Measurements from ENCODE around the gene PIGT. TPM values are rescaled to one million over a fixed set of nuclear protein-coding genes. Genes with fewer than 3 reads are reported as not detected.

The PIGT gene
- total and polyA plus RNA-seq, 2 of the 4 experiments (the other 2 are of a cell fraction) = 31.2 to 145 TPM

DNA sequence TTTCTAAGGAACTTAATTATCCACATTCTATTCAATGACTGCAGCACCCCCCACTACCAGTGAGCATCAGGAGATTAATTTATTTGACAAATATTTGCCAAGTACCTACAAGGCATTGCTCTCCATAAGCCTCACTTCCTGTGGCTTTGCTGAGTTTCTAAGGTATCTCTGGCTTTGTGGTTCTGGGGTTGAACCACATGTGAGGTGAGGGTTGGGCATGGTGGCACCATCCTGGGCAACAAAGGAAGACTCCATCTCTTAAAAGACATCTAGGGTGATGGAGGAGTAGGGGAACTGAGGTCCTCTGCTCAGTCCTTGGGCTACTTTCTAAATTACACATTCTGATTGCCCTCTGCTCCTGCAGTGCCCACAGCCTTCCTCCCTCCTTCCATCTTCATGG, 28.1 kb downstream of the PIGT start:
- H3K27ac ChIP-seq (ENCODE audit: insufficient read depth, low read length) = no peak overlapping the region
- H2BK20ac ChIP-seq (ENCODE audit: low read depth, low read length) = no peak overlapping the region
- H3K23ac ChIP-seq (ENCODE audit: low read depth, low read length) = no peak overlapping the region
- no peak overlapping the region for H2BK15ac ChIP-seq (ENCODE audit: low read depth, low read length)
- no peaks in the 10 kb centered on the region for H3K79me1 ChIP-seq (ENCODE audit: low read depth in 1 of 2, low read length in 2 of 2)
- H3K4me1 ChIP-seq (ENCODE audit: control insufficient read depth, insufficient read depth, low read length) = no peaks in the 10 kb centered on the region
- no peak overlapping the region for H4K91ac ChIP-seq (ENCODE audit: insufficient read depth, low read depth, low read length)
- no peak overlapping the region for H2AK5ac ChIP-seq (ENCODE audit: low read depth, low read length)
- dilution Hi-C loops (cut with HindIII; ENCODE audit: low sequenced_read_pairs, unreplicated experiment) = no loop called here
- no peak overlapping the region for H4K8ac ChIP-seq (ENCODE audit: low read depth in 2 of 2, low read length in 2 of 2)
- H3K4me3 ChIP-seq (ENCODE audit: insufficient read depth, low read depth, low read length) = no peak overlapping the region
- intact Hi-C loops (cut with micrococcal nuclease) = no loop called here
- DNase-seq = no peak
- no peak overlapping the region for H2BK5ac ChIP-seq (ENCODE audit: low read depth, low read length, poor library complexity, severe bottlenecking)
- BruUV-seq (replicated peaks) = no TSS peak
- no peak overlapping the region for H2AFZ ChIP-seq (replicated peaks; ENCODE audit: low read length, poor library complexity)
- peaks cover 20% of the 10 kb centered on the region for H3K27me3 ChIP-seq (ENCODE audit: control insufficient read depth, insufficient read depth, low read length)
- no peak overlapping the region for H2AK9ac ChIP-seq (replicated peaks; ENCODE audit: low read depth, low read length, poor library complexity)
- H3K36me3 ChIP-seq (ENCODE audit: control insufficient read depth, insufficient read depth, low read length) = no peaks in the 10 kb centered on the region
- H3K14ac ChIP-seq (replicated peaks; ENCODE audit: low read depth, low read length) = no peak overlapping the region
- no peak overlapping the region for H3K9ac ChIP-seq (ENCODE audit: low read depth, low read length)
- H3K9me3 ChIP-seq (ENCODE audit: control insufficient read depth, insufficient read depth, low read length) = no peaks in the 10 kb centered on the region
- no peak overlapping the region for H3K56ac ChIP-seq (ENCODE audit: extremely low read depth, insufficient read depth, low read length)
- H3K18ac ChIP-seq (ENCODE audit: low read depth, low read length) = no peak overlapping the region
- no peak overlapping the region for H2BK120ac ChIP-seq (ENCODE audit: low read depth, low read length)
- ChIA-PET CTCF (no interaction called here), POLR2A (ENCODE audit: unreplicated experiment) (no interaction called here)
- no peak overlapping the region for H3K4me2 ChIP-seq (ENCODE audit: low read depth, low read length)
- H4K20me1 ChIP-seq (ENCODE audit: insufficient read depth, low read length) = no peaks in the 10 kb centered on the region
- H3K9me1 ChIP-seq (ENCODE audit: insufficient read depth, low read length) = no peaks in the 10 kb centered on the region
- TF ChIP-seq NFE2L2 (IDR thresholded peaks at IDR 0.05; ENCODE audit: low read depth, low read length) (no peak), POLR2A (IDR thresholded peaks at IDR 0.05; ENCODE audit: low read depth, low read length) (no peak), MXI1 (IDR thresholded peaks at IDR 0.05; ENCODE audit: borderline replicate concordance, low read depth, low read length) (no peak), CTCF (conservative IDR thresholded peaks at IDR 0.05; ENCODE audit: low read depth, low read length) (no peak), RCOR1 (IDR thresholded peaks at IDR 0.05; ENCODE audit: insufficient replicate concordance, low read length) (no peak), BHLHE40 (IDR thresholded peaks at IDR 0.05; ENCODE audit: low read depth, low read length) (no peak), CHD1 (IDR thresholded peaks at IDR 0.05; ENCODE audit: low read depth, low read length) (no peak), FOS (IDR thresholded peaks at IDR 0.05; ENCODE audit: low read depth, low read length) (no peak), MAZ (IDR thresholded peaks at IDR 0.05; ENCODE audit: borderline replicate concordance, low read depth, low read length) (no peak), SMC3 (IDR thresholded peaks at IDR 0.05; ENCODE audit: low read depth, low read length) (no peak), RAD21 (IDR thresholded peaks at IDR 0.05; ENCODE audit: low read length) (no peak), CEBPB (IDR thresholded peaks at IDR 0.05; ENCODE audit: low read depth, low read length) (no peak), RFX5 (IDR thresholded peaks at IDR 0.05; ENCODE audit: low read depth, low read length) (no peak)
- TF ChIP-seq, protein P1, sequence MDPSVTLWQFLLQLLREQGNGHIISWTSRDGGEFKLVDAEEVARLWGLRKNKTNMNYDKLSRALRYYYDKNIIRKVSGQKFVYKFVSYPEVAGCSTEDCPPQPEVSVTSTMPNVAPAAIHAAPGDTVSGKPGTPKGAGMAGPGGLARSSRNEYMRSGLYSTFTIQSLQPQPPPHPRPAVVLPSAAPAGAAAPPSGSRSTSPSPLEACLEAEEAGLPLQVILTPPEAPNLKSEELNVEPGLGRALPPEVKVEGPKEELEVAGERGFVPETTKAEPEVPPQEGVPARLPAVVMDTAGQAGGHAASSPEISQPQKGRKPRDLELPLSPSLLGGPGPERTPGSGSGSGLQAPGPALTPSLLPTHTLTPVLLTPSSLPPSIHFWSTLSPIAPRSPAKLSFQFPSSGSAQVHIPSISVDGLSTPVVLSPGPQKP (IDR thresholded peaks at IDR 0.05; ENCODE audit: borderline replicate concordance, low read depth, low read length) = no peak
- H4K5ac ChIP-seq (ENCODE audit: low read depth, low read length) = no peak overlapping the region
- in situ Hi-C loops (cut with MboI; ENCODE audit: low sequenced_read_pairs) = no loop called here
- ATAC-seq (ENCODE audit: low read depth) = no peak
- no peak overlapping the region for H3K4ac ChIP-seq (ENCODE audit: low read depth, low read length)

Data from IMR-90 (cell line).